ENCODE data around the gene MUC4. TPM values are rescaled to one million over a fixed set of nuclear protein-coding genes. Genes with fewer than 3 reads are reported as not detected.
A peak's percentile ranks its signal among the peaks of the same experiment; 100 is the strongest.
"Not testable (repeated sequence)": the region's sequence is repeated elsewhere in the genome, so short reads cannot be mapped to it uniquely, and the experiment has no call there.

The MUC4 gene
- total RNA-seq, 1 donor from 2014 or later, result 43.5 TPM

DNA sequence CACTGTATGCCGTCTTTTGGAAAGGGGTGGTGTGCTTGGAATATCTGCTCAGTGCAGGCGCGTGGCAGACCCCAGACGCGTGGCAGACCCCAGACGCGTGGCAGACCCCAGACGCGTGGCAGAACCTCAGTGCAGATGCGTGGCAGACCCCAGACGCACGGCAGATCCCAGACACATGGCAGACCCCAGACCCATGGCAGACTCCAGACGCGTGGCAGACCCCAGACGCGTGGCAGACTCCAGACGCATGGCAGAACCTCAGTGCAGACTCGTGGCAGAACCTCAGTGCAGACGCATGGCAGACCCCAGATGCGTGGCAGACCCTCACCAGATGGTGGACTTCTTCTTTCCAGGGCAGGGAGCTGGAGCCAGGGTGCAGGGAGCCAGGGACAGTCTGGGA is 637 bp upstream of the MUC4 start:
- ATAC-seq, result no peak

DNA sequence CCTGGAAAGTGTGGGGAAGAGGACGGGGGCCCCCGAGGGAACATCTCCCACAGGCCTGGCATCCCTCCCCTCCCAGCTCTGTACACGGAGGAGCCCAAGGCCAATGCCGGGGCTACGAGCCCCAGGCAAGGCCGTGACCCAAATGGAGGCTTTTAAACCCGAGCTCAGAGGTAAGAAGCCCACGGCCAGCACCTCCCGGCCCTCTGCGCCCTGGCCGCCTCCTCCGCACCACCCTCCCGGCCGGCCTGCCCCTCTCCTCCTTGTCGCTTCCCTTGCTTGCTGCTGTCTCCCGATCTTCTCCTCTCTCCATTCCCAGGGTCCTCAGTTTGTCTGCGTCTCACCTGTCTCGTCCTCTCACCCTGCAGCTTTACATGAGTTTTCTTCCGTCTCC is 1.3 kb downstream of the MUC4 start:
- ATAC-seq, result no peak

DNA sequence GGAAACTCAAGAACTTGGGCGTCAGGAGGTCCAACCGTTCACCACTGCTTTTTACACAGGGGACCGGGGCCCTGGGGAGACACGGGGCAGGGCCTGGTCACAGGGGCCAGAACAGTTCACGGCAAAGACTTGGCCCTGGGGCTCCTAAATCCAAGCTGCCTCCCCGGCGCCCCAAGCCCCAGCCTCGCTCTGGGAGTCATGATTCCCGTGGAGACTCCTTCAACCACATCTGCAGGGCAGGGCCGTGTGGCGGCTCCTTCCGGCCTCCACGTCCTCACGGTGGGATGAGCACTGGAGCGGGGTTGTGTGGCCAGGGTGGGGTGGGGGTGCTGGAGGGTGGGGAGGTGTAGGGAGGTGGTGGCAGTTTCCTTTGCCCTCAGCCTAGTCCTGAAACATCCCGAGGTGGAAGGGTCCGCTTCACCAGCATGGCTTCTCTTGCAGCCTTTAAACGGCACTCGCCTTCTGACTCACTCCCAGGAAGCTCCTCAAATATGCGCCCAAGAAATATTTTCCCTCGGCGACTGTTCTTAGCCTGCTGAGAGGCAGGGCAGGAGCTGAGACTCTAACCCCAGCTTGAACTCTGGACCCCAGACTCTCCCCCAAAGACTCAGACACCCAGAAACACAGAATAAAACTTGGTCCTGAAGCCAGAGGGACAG is 1.8 kb downstream of the MUC4 start:
- ATAC-seq, result no peak

DNA sequence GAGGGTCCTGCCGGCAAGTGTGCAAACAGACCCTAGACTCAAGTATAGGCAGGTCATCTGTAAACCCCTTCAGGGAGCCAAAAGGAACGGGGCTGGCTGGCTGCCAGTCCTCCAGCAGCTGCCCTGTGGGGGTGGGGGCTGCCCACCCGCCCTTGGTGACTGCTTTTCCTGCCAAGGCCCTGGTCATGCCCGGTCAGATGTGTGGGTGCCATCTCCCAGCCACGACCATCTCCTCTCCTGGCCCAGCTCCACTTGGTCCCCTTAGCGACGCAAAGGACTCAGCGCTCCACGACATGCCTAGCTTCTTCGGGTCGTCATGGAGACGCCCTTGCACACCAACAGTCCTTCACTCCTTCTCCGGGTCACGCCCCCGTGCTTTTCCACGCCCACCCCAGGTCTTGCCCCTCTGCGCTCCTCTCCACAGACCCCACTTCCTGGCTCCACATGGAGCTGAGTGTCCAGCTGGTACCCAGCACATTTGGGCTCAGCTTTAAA is 2.4 kb downstream of the MUC4 start:
- no peak for ATAC-seq

DNA sequence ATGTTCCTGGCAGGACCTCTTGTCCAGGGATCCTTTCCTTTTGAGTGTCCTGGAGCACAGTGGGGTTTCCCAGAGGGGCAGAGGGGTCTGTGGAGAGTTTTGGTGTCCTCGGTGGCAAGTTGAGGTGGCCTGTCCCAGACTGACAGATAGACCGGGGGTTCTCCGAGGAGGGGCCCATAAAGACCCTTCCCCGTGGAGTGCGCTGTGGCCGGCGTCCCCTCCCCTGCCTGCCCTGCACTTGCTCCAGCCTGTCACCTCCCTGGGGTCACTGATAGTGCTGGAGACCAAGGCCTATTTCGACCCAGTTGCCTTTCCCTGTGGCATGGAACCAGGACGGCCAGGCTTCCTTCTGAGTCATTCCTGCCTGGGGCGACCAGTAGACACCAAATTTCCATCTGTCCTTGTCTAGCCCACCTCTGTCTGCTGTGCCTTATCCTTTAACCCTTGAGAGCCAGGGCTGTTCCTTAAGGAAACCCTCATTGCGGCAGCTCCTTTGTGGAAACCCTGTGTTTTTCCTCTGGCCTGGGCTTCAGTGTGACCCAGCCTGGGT is 2.9 kb downstream of the MUC4 start:
- no peak for ATAC-seq

DNA sequence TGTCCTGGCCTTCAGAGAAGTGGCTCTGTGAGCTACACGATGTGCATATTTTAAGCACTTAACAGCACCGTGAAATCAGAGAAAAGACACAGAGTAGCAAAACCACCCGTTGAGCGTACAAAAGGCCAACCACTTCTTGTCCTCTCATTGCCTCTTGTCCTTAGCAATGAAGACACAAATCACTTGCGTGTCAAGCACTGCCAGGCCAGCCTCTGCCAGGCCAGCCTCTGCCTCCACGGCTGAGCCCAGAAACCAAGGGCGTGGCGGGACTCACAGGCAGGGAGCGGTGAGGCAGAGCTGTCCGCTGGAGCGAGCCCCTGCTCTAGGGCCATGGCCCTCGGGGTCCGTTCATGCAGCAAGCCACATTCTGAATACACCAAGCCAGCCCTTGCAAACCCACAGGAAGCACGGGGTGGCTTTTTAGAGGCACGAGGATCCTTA is 4.0 kb downstream of the MUC4 start:
- no peak for ATAC-seq

DNA sequence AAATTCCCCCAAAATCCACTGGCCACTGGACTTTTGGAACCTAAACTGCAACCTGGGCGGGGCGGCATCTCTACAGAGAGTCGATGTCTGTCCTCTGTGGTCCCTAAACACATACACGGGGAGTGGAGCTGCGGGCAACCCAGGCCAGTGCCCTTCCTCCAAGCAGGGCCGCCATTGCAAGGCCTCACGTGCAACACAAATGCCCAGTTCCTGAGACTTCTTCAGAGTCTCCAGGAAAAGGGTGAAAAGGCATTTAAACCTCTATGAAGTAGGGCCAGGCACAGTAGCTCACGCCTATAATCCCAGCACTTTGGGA is 4.9 kb downstream of the MUC4 start:
- ATAC-seq, result no peak

DNA sequence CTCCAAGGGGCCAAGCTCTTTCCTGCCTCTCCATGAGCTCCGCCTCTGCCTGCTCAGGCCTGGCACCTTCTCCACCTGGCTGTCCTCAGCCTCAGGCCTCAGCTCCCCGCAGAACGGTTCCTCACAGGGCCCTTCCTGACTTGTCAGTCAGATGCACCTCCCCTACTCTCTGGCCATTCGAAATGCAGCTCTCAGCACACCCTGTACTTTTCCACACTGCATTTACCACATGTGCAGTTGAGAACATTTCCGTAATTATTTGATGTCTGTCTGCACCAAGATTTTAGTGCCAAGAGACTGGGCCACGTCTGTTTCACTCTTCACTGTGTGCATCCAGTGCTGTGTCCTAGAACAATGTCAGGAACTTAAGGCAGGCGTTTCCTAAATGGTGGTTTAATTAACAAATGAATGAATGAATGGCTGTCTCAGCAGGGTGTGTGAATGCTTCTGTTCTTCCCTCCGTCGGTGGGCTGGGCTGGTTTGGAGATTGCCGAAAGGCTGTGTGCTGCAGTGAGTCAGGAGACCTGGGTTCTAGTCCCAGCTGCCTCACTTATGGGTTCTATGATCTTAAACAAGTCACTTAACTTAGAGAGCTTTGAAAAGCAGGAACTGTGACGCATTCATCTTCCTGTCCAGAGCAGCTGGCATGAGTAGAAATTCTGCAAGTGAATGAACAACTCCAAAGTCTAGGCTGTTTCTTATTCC is 5.4 kb downstream of the MUC4 start:
- no peak for ATAC-seq

DNA sequence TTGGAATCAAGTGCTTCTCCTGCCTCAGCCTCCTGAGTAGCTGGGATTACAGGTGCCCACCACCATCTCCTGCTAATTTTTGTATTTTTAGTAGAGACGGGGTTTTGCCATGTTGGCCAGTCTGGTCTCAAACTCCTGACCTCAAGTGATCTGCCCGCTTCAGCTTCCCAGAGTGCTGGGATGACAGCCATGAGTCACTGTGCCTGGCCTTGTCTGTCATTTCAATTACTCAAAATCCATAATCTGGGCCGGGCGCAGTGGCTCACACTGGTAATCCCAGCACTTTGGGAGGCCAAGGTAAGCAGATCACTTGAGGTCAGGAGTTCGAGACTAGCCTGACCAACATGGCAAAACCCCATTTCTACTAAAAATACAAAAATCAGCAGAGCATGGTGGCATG is 6.1 kb downstream of the MUC4 start:
- not testable (repeated sequence) for ATAC-seq

DNA sequence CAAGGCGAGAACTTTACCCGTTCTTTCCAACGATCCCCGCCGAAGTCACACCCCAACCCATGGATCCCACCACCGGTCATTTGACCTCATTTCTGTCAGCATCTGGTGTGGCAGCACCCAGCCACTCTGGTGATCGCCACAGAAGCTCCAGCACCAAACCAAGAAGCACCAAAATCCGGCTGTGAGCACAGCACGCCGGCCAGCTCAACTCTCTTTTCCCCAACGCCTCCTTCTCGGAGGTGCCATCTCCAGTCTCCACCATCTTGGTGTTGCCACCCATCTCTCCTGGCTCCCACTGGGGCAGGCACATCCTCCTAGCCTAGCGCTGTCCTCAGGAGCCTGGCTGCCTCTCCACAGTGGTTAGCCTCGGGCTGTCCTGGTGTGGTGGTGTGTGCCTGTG is 6.5 kb downstream of the MUC4 start:
- ATAC-seq, result no peak

DNA sequence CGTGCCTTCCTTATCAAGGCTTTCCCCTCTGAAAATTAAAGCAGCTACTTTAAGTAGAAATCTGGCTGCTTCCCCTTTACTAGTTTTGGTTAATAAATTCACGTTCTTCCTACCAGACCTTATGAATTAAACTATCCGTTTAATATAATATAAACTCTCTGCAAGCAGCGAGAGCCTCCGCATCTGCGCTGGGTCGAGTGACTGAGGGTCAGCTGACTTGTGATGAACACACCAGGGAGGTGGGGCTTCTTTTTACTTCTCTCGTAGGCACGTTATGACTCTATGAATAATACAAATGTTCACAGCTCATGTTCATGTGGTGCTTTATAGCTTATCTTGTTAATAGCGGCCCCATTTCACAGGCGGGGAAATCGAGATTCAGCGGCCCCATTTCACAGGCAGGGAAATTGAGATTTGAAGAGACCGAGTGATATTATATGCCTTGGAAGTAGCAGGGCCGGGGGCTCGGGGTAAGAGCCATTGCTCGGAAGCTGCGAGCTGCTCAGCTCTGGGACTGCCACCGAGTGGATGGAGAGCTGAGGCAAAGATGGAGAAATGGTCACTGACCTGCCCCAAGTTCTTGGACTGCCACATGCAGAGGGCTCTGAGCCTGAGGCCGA is 8.3 kb downstream of the MUC4 start:
- ATAC-seq, result no peak

DNA sequence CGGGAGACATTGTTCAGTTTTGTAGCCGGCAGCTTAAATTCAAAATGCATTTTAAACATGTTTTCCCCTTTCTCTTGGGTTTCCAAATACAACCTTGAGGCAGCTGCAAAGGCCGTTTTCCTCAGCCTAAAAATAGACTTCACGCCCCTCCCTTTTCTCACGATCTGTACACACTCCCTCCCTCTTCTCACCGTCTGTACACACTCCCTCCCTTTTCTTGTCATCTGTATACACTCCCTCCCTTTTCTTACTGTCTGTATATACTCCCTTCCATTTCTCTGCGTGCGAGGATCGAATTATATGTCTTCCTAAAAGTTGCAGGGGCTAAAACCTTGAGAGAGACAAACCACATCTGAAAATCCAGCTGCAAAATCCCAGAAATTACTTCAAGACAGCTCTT is 8.9 kb downstream of the MUC4 start:
- no peak for ATAC-seq

DNA sequence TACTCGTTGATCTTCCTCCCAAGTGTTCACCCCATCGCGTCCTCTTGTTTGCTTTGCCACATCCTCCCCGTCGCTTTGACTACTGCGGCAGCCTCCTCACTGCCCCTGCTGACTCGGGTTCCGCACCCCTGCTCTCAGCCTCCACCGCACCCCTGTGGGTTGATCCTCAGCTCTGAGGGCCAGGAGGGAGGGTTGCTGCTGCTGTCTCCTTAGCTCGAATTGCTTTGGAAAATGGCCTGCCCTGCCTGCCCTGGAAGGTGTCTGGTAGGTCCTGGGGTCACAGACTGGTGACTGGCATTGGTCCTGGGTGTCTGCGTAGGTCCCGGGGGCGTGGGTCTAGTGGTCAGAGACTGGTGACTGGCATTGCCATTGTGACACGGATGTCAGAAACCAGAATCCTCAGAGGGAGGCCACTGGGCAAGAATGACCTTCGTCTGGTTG is 9.4 kb downstream of the MUC4 start:
- ATAC-seq, result no peak

DNA sequence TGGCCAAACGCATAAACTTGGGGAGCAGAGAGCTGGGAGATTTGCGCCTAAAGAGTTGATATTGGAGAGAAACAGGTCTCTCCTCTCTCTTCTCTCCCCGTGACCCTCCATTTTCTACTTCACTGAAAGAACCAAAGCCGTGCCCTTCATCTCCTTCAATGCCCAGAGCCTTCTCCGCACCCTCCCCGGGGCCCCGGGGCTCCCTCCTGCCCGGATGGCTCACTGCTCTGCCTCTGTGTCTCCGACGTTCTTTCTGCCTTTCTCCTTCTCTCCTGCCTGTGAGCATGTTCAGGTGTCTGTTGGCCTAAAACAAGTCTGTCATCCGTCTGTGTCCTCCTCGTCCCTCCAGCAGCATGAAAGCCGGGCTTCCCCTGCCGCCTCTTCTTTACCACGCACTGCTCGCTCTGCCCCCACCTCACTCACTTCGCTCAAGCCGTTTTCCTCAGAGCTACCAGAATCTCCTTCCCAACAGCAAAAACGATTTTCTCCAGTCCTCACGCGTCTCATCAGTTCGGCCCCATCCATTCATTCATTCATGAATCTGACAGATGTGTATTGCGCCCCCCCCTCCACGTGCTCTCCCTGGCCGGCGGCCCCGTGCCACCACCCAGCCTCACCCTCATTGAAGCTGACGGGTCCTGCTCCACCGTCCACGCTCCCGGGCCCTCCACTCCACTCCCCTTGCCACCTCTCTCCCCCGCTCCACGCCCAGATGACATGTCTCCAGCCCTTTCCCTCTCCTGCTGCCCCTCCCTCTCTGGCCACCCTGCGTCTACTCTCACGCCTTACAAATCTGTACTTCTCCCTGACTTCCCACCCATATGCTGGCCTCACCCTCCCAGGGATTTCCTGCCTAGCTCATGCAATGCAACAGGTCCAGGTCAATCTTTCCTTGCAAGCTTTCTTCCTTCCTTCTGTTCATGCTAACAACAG is 10.2 kb downstream of the MUC4 start:
- ATAC-seq, result peak; percentile 38

DNA sequence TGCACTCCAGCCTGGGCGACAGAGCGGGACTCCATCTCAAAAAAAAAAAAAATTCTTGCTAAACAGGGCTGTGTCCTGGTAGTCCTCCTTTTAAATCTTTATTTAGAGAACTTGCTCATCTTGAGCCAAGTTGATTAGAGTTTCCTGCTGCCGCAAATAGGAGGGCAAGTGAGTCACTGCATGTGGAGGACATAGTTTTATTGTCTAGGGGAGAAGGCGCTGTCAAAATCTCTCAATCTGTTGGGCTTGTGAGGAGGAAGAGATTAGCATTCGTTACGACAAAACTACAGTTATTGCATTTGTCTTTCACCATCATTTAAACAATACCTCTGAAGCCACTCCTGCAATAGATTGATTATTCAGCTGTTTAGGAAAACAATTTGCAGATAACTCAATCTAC is 11.5 kb downstream of the MUC4 start:
- peak; percentile 55 for ATAC-seq

DNA sequence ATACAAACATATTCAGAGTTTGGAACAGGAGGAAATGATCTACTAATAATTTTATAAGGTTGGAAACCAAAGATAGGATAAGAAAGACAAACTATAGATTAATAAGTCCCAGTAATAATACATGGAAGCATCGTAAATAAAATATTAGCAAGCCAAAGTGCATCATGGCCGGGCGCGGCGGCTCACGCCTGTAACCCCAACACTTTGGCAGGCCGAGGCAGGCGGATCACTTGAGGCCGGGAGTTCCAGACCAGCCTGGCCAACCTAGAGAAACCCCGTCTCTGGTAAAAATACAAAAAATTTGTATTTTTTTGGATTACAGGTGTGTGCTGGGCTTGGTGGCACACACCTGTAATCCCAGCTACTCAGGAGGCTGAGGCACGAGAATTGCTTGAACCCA is 14.9 kb downstream of the MUC4 start:
- no peak for ATAC-seq

DNA sequence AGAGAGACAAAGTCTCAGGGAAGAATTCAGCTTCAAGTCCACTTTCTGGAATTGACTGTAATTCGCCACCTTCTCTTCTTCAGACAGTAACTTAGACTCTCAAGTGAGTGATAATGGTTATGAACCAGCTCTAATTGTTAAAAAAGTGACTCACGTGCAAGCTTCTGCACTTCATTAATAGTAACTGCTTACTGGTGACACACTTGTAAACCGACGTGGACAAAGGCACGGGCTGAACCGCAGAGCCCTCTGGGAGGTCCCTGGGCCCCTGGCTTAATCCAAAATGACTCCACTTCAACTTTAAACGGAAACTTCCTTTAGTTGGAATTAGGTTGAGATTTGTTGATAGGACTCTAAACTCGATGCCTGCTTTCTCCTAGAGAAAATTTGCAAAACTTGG is 17.0 kb downstream of the MUC4 start:
- ATAC-seq, result peak; percentile 46

DNA sequence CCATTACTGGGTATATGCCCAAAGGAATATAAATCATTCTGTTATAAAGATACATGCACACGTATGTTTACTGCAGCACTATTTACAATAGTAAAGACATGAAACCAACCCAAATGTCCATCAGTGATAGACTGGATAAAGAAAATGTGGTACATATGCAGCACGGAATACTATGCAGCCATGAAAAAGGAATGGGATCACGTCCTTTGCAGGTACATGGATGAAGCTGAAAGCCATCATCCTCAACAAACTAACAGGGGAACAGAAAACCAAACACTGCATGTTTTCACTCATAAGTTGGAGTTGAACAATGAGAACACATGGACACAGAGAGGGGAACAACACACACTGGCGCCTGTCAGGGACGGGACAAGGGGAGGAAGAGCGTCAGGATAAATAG is 19.1 kb downstream of the MUC4 start:
- ATAC-seq, result not testable (repeated sequence)

DNA sequence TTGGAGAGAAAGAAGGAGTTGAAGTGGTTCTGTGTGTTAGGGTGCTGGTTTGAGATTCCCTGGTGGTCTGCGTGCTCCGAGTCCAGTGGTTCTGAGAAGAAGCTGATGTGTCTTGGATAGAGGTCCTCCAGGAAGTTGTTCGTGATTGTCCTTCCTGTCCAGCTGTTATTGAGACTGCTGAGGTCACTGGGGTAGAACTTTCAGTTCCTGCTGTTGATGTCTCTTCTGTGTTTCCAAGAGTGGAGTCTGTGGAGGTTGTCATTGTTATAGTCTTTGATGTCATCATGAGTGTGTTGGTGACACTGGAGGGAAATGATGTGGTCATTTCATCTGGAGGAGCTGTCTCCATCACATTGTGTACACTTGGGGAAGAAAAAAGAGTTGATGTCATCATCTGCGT is 20.8 kb downstream of the MUC4 start:
- peak; percentile 28 for ATAC-seq

DNA sequence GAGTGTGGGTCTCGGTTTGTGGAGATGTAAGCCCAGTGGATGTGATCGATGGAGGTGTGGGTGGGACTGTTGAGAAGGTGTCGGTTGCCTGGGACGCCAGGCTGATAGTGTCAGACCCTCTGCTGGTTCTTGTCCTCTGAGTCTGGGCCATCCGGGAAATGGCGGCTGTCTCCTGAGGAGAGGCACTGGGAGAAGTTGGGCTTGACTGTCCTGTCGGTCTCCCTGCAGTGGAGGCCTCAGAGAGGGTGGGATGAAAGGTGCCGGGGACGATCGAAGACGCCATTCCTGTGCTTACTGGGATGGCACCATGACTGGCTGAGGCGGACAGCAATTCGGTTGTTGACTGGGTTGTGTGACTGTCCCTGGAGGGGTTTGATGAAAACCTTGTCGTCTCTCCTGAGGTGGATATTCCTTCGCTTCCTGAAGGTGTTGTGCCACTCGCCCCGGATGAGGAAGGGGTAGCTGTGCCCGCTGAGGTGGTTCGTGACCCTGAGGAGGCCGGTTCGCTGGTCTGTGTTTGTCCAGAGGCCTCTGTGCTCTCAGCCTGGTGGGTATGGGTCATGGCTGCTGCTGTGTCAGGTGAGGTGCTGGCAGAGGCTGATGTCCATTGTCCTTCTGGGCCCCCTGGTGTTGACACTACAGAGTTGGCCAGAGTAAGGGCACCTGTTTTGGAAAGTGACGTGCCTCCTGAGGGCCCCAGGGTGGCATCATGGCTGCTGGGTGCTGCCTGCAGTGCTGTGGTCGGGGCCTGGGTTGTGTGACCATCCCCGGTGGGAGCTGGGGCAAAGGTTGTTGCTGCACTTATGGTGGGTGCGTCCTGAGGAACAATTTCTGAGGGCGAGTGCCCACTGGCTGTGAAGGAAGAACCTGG is 22.8 kb downstream of the MUC4 start:
- ATAC-seq, result peak; percentile 32

DNA sequence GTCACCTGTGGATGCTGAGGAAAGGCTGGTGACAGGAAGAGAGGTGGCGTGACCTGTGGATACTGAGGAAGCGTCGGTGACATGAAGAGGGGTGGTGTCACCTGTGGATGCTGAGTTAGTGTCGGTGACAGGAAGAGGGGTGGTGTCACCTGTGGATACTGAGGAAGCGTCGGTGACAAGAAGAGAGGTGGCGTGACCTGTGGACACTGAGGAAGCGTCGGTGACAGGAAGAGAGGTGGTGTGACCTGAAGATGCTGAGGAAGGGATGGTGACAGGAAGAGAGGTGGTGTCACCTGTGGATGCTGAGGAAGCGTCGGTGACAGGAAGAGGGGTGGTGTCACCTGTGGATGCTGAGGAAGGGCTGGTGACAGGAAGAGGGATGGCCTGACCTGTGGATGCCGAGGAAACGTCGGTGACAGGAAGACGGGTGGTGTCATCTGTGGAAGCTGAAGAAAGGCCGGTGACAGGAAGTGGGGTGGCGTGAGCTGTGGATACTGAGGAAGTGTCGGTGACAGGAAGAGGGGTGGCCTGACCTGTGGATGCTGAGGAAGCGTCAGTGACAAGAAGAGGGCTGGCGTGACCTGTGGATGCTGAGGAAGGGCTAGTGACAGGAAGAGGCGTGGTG is 25.8 kb downstream of the MUC4 start:
- ATAC-seq, result not testable (repeated sequence)
